Smooth muscle cell (in vitro differentiated cells): Measurements from ENCODE around the gene ARSG. TPM values are rescaled to one million over a fixed set of nuclear protein-coding genes. Genes with fewer than 3 reads are reported as not detected.

Experiments
- DNase-seq: peaks from one replicate; lab custom pipeline; 2025; ENCODE audit not compliant: unreplicated experiment; lab: John Stamatoyannopoulos, UW
- H2AFZ ChIP-seq: fragments of 200-600 bp; sonication (generic); 2 replicates; pipeline ENCODE4 v1.6.0; 2016; ENCODE audit warnings: antibody characterized with exemption, low read depth, mild to moderate bottlenecking
- H3F3A ChIP-seq: fragments of 200-600 bp; sonication (generic); 2 replicates; pipeline ENCODE4 v1.6.0; 2017; ENCODE audit warnings: antibody characterized with exemption, low read depth
- H3K27ac ChIP-seq: fragments of 200-600 bp; sonication (generic); 2 replicates; pipeline ENCODE4 v1.5.1; 2016; ENCODE audit warnings: low read depth, mild to moderate bottlenecking
- H3K27me3 ChIP-seq: fragments of 200-600 bp; sonication (generic); 2 replicates; pipeline ENCODE4 v1.6.1; 2016; ENCODE audit warnings: low read depth, mild to moderate bottlenecking
- H3K36me3 ChIP-seq: fragments of 200-600 bp; sonication (generic); 2 replicates; pipeline ENCODE4 v1.5.1; 2016; ENCODE audit warnings: low read depth
- H3K4me1 ChIP-seq: fragments of 200-600 bp; sonication (generic); 2 replicates; pipeline ENCODE4 v1.5.1; 2016; ENCODE audit warnings: low read depth
- H3K4me2 ChIP-seq: fragments of 200-600 bp; sonication (generic); 2 replicates; pipeline ENCODE4 v1.6.0; 2016; ENCODE audit warnings: mild to moderate bottlenecking
- H3K4me3 ChIP-seq: fragments of 200-600 bp; sonication (generic); 2 replicates; pipeline ENCODE4 v1.5.1; 2016; ENCODE audit warnings: mild to moderate bottlenecking
- H3K79me2 ChIP-seq: fragments of 200-600 bp; sonication (generic); 2 replicates; pipeline ENCODE4 v1.6.0; 2016; ENCODE audit warnings: low read depth, mild to moderate bottlenecking
- H3K9ac ChIP-seq: fragments of 200-600 bp; sonication (generic); 2 replicates; pipeline ENCODE4 v1.6.0; 2016; ENCODE audit warnings: low read depth
- H3K9me3 ChIP-seq: fragments of 200-600 bp; sonication (generic); replicated peaks from 2 replicates; pipeline ENCODE4 v1.5.1; 2016; ENCODE audit warnings: low read depth
- H4K20me1 ChIP-seq: fragments of 200-600 bp; sonication (generic); 2 replicates; pipeline ENCODE4 v1.6.0; 2016; ENCODE audit warnings: low read depth
- CTCF ChIP-seq: fragments of 200-600 bp; sonication (generic); IDR thresholded peaks from 2 replicates; pipeline ENCODE4 v1.5.1; 2017; ENCODE audit warnings: borderline replicate concordance, mild to moderate bottlenecking, antibody characterized with exemption; ENCODE audit not compliant: insufficient read depth, poor library complexity, severe bottlenecking
- WGBS: methylation state at CpG from one replicate; pipeline ENCODE4 v1.1.7; 2016; ENCODE audit warnings: low lambda C conversion rate; 5-methylcytosine and 5-hydroxymethylcytosine counted together
- polyA plus RNA-seq: library from polyadenylated mRNA; unstranded; fragments of >200 nt; fragmentation: Nextera tagmentation; extraction: Ambion mirVana; gene quantifications from 2 replicates; pipeline ENCODE4 v1.2.1, GENCODE V29; 2016
- total RNA-seq: library from RNA; depleted of rRNA; stranded (reverse); fragments of >200 nt; gene quantifications from 2 replicates; pipeline ENCODE4 v1.2.3, GENCODE V29; 2014

ARSG gene
- total and polyA plus RNA-seq, 2 experiments from 2014 or later, result 1.0 to 2.4 TPM

GRCh38 chr17:68422821-68423220, 131.5 kb downstream of the ARSG start:
- Histone ChIP-seq H3K9me3 (no peaks in the 10 kb centered on the region), H3K36me3 (peaks cover 29% of the 10 kb centered on the region), H3K9ac (no peak overlapping the region), H3K27me3 (no peaks in the 10 kb centered on the region), H3K27ac (no peak overlapping the region), H3K4me3 (no peak overlapping the region), H2AFZ (no peak overlapping the region), H3K4me1 (no peaks in the 10 kb centered on the region), H3F3A (no peaks in the 10 kb centered on the region), H4K20me1 (no peaks in the 10 kb centered on the region), H3K4me2 (no peak overlapping the region), H3K79me2 (no peaks in the 10 kb centered on the region)
- no peak for TF ChIP-seq CTCF
- WGBS, result 90% methylated on average over 8 of the region's 8 CpGs
- DNase-seq, result no peak

DNA sequence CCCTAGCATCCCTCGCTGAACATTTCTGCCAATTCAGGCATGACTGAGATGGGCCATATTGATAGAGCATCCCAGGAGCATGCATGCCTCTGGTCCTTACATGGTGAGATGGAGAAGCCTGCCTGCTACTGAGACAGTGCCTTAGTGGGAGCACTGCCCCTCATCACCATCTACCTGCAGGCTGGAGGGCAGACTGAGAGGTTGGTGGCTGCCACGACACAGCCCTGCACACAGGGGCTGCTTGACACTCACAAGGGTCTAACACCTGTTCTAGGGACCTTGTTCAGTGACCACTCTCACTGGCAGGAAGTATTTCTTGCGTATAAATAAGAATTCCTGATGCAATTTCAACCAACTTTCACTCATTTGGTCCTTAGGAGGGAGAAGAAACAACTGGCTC, 132.0 kb downstream of the ARSG start:
- Histone ChIP-seq H3K27ac (no peak overlapping the region), H4K20me1 (no peaks in the 10 kb centered on the region), H3K9ac (no peak overlapping the region), H3F3A (no peaks in the 10 kb centered on the region), H3K36me3 (peaks cover 30% of the 10 kb centered on the region), H3K4me3 (no peak overlapping the region), H3K4me1 (no peaks in the 10 kb centered on the region), H3K4me2 (no peak overlapping the region), H3K27me3 (no peaks in the 10 kb centered on the region), H2AFZ (no peak overlapping the region), H3K9me3 (no peaks in the 10 kb centered on the region), H3K79me2 (no peaks in the 10 kb centered on the region)
- WGBS, result 90% methylated on average over 3 of the region's 3 CpGs
- DNase-seq, result no peak
- no peak for TF ChIP-seq CTCF

GRCh38 chr17:68424203-68424602, 132.9 kb downstream of the ARSG start:
- Histone ChIP-seq H2AFZ (no peak overlapping the region), H4K20me1 (no peaks in the 10 kb centered on the region), H3K9ac (no peak overlapping the region), H3K27ac (no peak overlapping the region), H3K27me3 (no peaks in the 10 kb centered on the region), H3F3A (no peaks in the 10 kb centered on the region), H3K4me3 (no peak overlapping the region), H3K36me3 (peaks cover 38% of the 10 kb centered on the region), H3K79me2 (no peaks in the 10 kb centered on the region), H3K4me1 (no peaks in the 10 kb centered on the region), H3K9me3 (no peaks in the 10 kb centered on the region), H3K4me2 (no peak overlapping the region)
- DNase-seq, result no peak
- WGBS, result 97% methylated on average over 12 of the region's 12 CpGs
- no peak for TF ChIP-seq CTCF

- Histone ChIP-seq H3F3A (no peaks in the 10 kb centered on the region), H3K4me1 (no peaks in the 10 kb centered on the region), H2AFZ (no peak overlapping the region), H3K9ac (no peak overlapping the region), H3K9me3 (no peaks in the 10 kb centered on the region), H3K27ac (no peak overlapping the region), H3K27me3 (no peaks in the 10 kb centered on the region), H4K20me1 (no peaks in the 10 kb centered on the region), H3K36me3 (peaks cover 39% of the 10 kb centered on the region), H3K79me2 (no peaks in the 10 kb centered on the region), H3K4me3 (no peak overlapping the region), H3K4me2 (no peak overlapping the region)
- 86% methylated on average over 6 of the region's 6 CpGs for WGBS
- DNase-seq, result no peak
- TF ChIP-seq CTCF, result no peak
These were observed 133.6 kb downstream of the ARSG start for GRCh38 chr17:68424861-68425260.
